ENCODE results near the gene LIMS2. TPM values are rescaled to one million over a fixed set of nuclear protein-coding genes. Genes with fewer than 3 reads are reported as not detected.

Gene LIMS2
- total RNA-seq, 2 donors from 2014 or later: 177 to 246 TPM

GRCh38 chr2:127615511-127616166 lies 59.7 kb downstream of the LIMS2 start:
- TF ChIP-seq CTCF (IDR thresholded peaks at IDR 0.05): no peak
- H3K36me3 ChIP-seq: no peaks in the 10 kb centered on the region
- H3K9me3 ChIP-seq: peaks cover 3% of the 10 kb centered on the region
- H3K4me3 ChIP-seq: no peak overlapping the region
- no peaks in the 10 kb centered on the region for H3K4me1 ChIP-seq (ENCODE audit: control insufficient read depth in 1 of 2, low read depth in 2 of 2)
- DNase-seq (ENCODE audit: low spot score): no peak
- no peaks in the 10 kb centered on the region for H3K27me3 ChIP-seq (replicated peaks; ENCODE audit: insufficient read depth)
- H3K27ac ChIP-seq: no peak overlapping the region
- ATAC-seq (ENCODE audit: insufficient number of reproducible peaks, low FRiP score, low read depth): no peak

- H3K36me3 ChIP-seq: no peaks in the 10 kb centered on the region
- ATAC-seq (ENCODE audit: insufficient number of reproducible peaks, low FRiP score, low read depth) (no peak), DNase-seq (ENCODE audit: low spot score) (no peak)
- TF ChIP-seq CTCF (IDR thresholded peaks at IDR 0.05): no peak
- H3K9me3 ChIP-seq: peaks cover 3% of the 10 kb centered on the region
- no peak overlapping the region for H3K4me3 ChIP-seq
- no peak overlapping the region for H3K27ac ChIP-seq
- H3K27me3 ChIP-seq (replicated peaks; ENCODE audit: insufficient read depth): no peaks in the 10 kb centered on the region
- no peaks in the 10 kb centered on the region for H3K4me1 ChIP-seq (ENCODE audit: control insufficient read depth in 1 of 2, low read depth in 2 of 2)
Observed at GRCh38 chr2:127614731-127615130, 60.6 kb downstream of the LIMS2 start.

GRCh38 chr2:127614246-127614645 lies 61.1 kb downstream of the LIMS2 start:
- no peak for TF ChIP-seq CTCF (IDR thresholded peaks at IDR 0.05)
- Histone ChIP-seq H3K27ac (no peak overlapping the region), H3K36me3 (no peaks in the 10 kb centered on the region), H3K4me3 (no peak overlapping the region), H3K9me3 (peaks cover 3% of the 10 kb centered on the region), H3K27me3 (replicated peaks; ENCODE audit: insufficient read depth) (no peaks in the 10 kb centered on the region), H3K4me1 (ENCODE audit: control insufficient read depth in 1 of 2, low read depth in 2 of 2) (no peaks in the 10 kb centered on the region)
- DNase-seq (ENCODE audit: low spot score) (no peak), ATAC-seq (ENCODE audit: insufficient number of reproducible peaks, low FRiP score, low read depth) (no peak)

GRCh38 chr2:127612111-127612822 lies 63.1 kb downstream of the LIMS2 start:
- Histone ChIP-seq H3K36me3 (no peaks in the 10 kb centered on the region), H3K9me3 (peaks cover 3% of the 10 kb centered on the region), H3K27me3 (replicated peaks; ENCODE audit: insufficient read depth) (no peaks in the 10 kb centered on the region), H3K27ac (no peak overlapping the region), H3K4me1 (ENCODE audit: control insufficient read depth in 1 of 2, low read depth in 2 of 2) (no peaks in the 10 kb centered on the region), H3K4me3 (no peak overlapping the region)
- DNase-seq (ENCODE audit: low spot score) (no peak), ATAC-seq (ENCODE audit: insufficient number of reproducible peaks, low FRiP score, low read depth) (no peak)
- TF ChIP-seq CTCF (IDR thresholded peaks at IDR 0.05): no peak

GRCh38 chr2:127611076-127611925 lies 64.0 kb downstream of the LIMS2 start:
- H3K4me3 ChIP-seq: no peak overlapping the region
- TF ChIP-seq CTCF (IDR thresholded peaks at IDR 0.05): no peak
- DNase-seq (ENCODE audit: low spot score): no peak
- H3K4me1 ChIP-seq (ENCODE audit: control insufficient read depth in 1 of 2, low read depth in 2 of 2): no peaks in the 10 kb centered on the region
- ATAC-seq (ENCODE audit: insufficient number of reproducible peaks, low FRiP score, low read depth): no peak
- no peak overlapping the region for H3K27ac ChIP-seq
- H3K27me3 ChIP-seq (replicated peaks; ENCODE audit: insufficient read depth): no peaks in the 10 kb centered on the region
- peaks cover 3% of the 10 kb centered on the region for H3K9me3 ChIP-seq
- no peaks in the 10 kb centered on the region for H3K36me3 ChIP-seq
